HEK293 (cell line): ENCODE measurements around the gene UCP3.

Source experiments
- ATF2 ChIP-seq: fragments of 450-650 bp; formaldehyde crosslinking; IDR thresholded peaks from 2 replicates; pipeline ENCODE4 v1.5.1; 2016; ENCODE audit warnings: missing biosample characterization, missing genetic modification characterization, low read depth
- CTCF ChIP-seq: fragments of 450-650 bp; formaldehyde crosslinking; IDR thresholded peaks from 2 replicates; pipeline ENCODE4 v1.5.1; 2016; ENCODE audit warnings: missing biosample characterization, missing genetic modification characterization
- HOXA7 ChIP-seq: sonication (generic); formaldehyde crosslinking; IDR thresholded peaks from 2 replicates; pipeline ENCODE4 v1.8.1; 2022; ENCODE audit warnings: missing genetic modification reagents, borderline replicate concordance
- PATZ1 ChIP-seq: fragments of 450-650 bp; formaldehyde crosslinking; IDR thresholded peaks from 2 replicates; pipeline ENCODE4 v1.5.1; 2016; ENCODE audit warnings: missing biosample characterization, missing genetic modification characterization
- REST ChIP-seq: fragments of 450-650 bp; formaldehyde crosslinking; IDR thresholded peaks from 2 replicates; pipeline ENCODE4 v1.5.1; 2016; ENCODE audit warnings: missing biosample characterization, missing genetic modification characterization
- ZBTB10 ChIP-seq: fragments of 450-650 bp; formaldehyde crosslinking; IDR thresholded peaks from 2 replicates; pipeline ENCODE4 v1.5.1; 2016; ENCODE audit warnings: missing biosample characterization, missing genetic modification characterization
- ZBTB11 ChIP-seq: fragments of 450-650 bp; formaldehyde crosslinking; conservative IDR thresholded peaks from 2 replicates; pipeline ENCODE4 v1.5.1; 2016; ENCODE audit warnings: low read depth, missing biosample characterization, missing genetic modification characterization
- ZBTB26 ChIP-seq: fragments of 450-650 bp; formaldehyde crosslinking; optimal IDR thresholded peaks from 2 replicates; pipeline ENCODE3; 2016; ENCODE audit warnings: missing biosample characterization, mild to moderate bottlenecking, missing genetic modification characterization
- ZNF24 ChIP-seq: fragments of 450-650 bp; formaldehyde crosslinking; IDR thresholded peaks from 2 replicates; pipeline ENCODE4 v1.5.1; 2016; ENCODE audit warnings: missing biosample characterization, missing genetic modification characterization
- ZNF311 ChIP-seq: fragments of 450-650 bp; formaldehyde crosslinking; IDR thresholded peaks from 2 replicates; pipeline ENCODE4 v1.5.1; 2017; ENCODE audit warnings: missing biosample characterization, missing genetic modification characterization, borderline replicate concordance

- no peak for TF ChIP-seq CTCF
- TF ChIP-seq ZBTB11 (tag by site-specific recombination): no peak
- TF ChIP-seq ZNF311 (tag by site-specific recombination): no peak
- TF ChIP-seq REST (tag by site-specific recombination): no peak
- no peak for TF ChIP-seq ATF2 (tag by site-specific recombination)
- no peak for TF ChIP-seq PATZ1
- TF ChIP-seq ZBTB26: no peak
- no peak for TF ChIP-seq HOXA7
- TF ChIP-seq ZNF24: no peak
- no peak for TF ChIP-seq ZBTB10 (tag by site-specific recombination)
Observed at GRCh38 chr11:74008373-74009229, at the start of gene UCP3.
